Hindlimb muscle (tissue), 1 donor: ENCODE results near the gene RERE. TPM values are rescaled to one million over a fixed set of nuclear protein-coding genes. Genes with fewer than 3 reads are reported as not detected.

Experiments used
- DNase-seq: peaks from one replicate; pipeline ENCODE4 v3.0.0-alpha.2; 2013
- polyA plus RNA-seq: library from polyadenylated mRNA; unstranded; fragments of 120-200 nt; gene quantifications from one replicate; pipeline ENCODE4 v1.2.1, GENCODE V29; 2013; ENCODE audit not compliant: insufficient read length

Gene RERE
- polyA plus RNA-seq, 1 donor = 93.9 TPM

DNA sequence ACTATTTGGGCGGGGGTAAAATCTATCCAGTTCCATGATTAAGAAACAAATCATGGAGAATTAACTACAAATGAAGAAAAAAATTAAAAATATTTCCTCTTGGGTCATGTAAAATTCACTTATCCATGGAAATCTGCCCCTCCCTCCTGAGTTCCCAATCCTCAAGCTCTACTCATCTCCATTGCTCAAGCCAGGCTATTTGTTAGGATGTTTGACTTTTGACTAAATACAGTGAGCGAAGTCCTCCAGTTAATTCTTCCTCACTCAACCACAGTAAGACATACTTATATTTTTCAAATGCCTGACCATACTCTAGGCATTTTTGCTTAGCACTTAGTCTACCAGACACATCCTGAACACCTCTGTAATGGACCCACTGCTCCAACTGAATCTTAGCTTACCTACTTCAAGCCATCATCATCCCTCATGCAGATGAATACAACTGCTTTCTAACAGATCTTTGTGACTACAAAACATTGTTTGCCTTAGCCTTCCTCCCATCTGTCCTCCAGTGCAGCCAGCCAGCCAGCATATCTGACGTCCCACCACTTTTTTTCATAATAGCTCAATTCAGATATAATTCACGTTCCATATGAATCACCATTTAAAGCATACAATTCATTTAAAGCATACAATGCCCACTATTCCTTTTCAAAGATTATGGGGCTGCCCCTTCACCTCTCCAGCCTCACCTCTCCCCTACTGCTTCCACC lies 154.2 kb downstream of the RERE start:
- no peak for DNase-seq

DNA sequence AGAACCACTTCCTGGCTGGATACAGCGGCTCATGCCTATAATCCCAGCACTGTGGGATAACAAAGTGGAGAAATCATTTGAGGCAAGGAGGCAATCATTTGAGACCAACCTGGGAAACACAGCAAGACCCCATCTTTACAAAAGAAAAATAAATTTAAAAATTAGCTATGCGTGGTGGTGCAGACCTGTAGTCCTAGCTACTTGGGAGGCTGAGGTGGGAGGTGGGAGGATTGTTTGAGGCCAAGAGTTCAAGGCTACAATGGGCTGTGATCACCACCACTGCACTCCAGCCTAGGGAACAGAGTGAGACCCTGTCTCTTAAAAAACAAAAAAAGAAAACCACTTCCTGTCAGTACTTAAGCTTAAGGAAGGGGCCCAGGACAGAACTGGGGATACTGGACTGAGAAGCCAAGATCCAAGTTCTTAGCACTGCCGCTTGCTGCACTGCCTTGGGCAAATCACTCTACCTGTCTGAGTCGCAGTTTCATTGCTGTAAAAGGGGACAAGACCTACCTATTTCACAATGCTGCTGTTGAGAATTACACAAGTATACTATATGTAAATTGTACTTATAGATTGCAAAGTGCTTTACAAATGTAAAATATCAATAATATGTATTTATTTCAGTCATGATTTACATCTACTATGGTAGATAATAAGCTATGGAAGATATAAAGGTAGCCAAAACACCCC lies 154.9 kb downstream of the RERE start:
- DNase-seq = no peak

GRCh38 chr1:8661185-8662110 lies 156.0 kb downstream of the RERE start:
- no peak for DNase-seq

- DNase-seq = peak; percentile 66
These were observed 157.0 kb downstream of the RERE start for GRCh38 chr1:8660411-8660828.

DNA sequence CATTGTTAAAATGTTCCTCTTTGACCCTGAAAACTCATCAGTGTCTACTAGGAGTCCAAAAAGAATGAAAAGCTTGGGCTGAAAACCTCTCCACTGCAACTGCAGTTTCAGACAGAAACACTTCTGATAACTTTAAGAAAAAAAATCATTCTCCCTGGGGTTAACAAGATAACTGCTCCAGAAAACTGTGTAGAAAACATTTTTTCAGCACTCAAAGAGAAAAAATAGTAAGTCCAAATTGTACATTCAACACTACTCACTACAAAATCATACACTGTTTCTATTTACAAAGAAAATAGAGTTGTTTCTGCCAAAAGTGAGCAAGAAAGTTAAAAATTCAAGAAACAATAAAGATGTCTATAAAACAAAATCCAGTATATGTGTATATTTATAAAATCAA lies 157.8 kb downstream of the RERE start:
- no peak for DNase-seq

DNA sequence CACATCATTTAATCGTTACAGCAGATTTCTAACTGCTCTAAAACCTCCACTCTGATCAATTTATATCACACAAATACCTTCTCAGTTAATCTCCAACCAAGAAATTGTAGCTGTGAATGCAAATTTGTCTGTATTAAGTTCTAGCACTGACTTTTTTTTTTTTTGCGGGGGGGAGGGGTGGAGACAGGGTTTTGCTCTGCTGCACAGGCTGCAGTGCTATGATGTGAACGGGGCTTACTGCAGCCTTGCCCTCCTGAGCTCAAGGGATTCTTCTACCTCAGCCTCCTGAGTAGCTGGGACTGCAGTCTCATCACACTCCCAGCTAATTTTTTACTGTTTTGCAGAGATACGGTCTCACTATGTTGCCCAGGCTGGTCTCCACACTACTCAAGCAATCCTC lies 163.6 kb downstream of the RERE start:
- DNase-seq = no peak

DNA sequence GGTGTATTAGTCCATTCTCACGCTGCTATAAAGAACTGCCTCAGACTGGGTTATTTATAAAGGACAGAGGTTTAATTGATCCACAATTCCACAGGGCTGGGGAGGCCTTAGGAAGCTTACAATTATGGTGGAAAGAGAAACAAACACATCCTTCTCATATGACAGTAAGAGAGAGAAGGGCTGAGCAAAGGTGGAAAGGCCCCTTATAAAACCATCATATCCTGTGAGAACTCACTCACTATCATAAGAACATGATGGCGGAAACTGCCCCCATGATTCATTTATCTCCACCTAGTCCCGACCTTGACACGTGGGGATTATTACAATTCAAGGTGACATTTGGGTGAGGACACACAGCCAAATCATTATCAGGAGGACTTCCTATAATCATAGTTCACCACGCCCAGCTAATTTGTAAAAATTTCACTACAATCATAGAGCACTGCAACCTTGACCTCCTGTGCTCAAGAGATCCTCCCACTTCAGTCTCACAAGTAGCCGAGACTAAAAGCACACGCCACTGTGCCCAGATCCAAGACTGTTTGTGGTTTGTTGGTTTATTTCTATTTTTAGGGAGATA lies 164.9 kb downstream of the RERE start:
- no peak for DNase-seq

DNA sequence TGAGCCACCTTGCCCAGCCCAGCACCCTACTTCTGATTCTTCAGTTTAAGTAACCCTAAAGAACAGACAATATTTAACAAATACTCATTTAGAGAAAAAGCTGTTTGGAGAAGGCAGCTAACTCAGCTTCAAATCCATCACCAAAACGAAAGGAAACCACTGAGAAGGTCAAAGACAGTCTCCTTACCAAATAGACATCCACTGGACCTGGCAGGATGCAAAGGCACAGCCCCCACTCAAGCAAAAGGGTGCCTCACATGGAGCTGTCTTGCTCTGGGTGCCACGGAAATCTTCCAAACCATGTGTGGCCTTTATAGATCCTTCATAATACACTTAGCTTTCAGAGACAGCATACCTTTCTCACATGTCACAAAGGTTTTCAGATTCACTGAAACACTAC lies 165.5 kb downstream of the RERE start:
- DNase-seq = no peak

DNA sequence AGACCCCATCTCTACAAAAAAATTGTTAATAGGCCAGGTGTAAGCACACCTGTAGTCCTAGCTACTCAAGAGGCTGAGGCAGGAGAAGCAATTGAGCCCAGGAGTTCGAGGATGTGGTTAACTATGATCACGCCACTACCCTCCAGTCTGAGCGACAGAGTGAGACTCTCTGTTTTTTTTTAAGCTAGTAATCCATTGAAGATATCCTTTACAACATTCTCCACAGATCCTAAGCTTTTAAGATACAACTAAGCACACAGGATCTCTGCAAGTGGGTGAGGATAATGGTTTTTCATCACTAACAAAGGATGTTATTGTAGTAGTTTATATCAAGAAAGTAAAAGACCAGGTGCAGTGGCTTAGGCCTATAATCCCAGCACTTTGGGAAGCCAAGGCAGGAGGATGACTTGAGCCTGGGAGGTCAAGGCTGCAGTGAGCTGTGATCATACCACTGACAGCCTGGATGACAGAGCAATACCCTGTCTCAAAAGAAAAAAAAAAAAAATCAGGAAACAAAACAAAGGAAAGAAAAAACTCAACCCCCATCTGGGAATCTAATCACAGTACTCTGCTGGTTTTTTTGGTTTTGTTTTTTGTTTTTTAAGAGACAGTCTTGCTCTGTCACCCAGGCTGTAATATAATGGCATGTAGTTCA lies 166.1 kb downstream of the RERE start:
- no peak for DNase-seq

DNA sequence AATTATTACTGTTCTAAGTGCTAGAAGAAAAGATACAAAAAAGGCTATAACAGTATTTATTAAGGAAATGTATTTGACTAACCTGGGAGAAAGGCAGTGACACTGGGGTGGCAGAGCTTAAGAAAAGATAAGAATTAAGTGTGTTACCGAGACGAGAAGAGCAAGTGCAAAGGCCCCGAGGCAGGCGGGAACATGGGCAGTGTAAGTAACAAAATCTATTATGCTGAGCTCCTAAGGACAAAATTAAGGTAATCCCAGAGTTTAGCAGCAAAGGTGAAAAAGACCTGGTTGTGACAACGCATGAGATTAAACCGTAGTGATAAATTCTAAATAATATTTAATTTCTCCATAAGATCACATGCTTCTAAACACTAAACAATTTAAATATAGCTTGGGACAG lies 167.6 kb downstream of the RERE start:
- DNase-seq = no peak

DNA sequence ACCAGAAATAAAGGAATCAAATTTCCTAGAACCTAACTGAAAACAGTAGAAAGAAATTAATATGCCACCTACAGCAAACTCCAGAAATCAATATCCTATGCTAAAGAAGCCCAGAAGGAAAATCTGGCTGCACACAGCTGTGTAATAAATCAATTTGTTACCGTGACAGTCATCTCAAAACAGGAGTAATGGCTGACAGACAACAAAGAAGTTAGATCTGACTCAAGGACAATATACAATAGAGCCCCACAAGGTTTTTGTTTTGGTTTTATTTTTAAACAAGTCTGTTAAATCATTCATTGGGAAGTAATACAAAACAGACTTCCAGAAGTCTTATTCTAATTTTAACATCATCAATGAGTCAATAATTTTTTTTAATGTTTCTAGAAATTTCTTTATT lies 168.4 kb downstream of the RERE start:
- DNase-seq = no peak

- DNase-seq = no peak
These were observed 170.4 kb downstream of the RERE start for GRCh38 chr1:8646996-8647395.

GRCh38 chr1:8646189-8646588 lies 171.3 kb downstream of the RERE start:
- DNase-seq = no peak

- DNase-seq = no peak
These were observed 173.6 kb downstream of the RERE start for GRCh38 chr1:8643542-8644536.

DNA sequence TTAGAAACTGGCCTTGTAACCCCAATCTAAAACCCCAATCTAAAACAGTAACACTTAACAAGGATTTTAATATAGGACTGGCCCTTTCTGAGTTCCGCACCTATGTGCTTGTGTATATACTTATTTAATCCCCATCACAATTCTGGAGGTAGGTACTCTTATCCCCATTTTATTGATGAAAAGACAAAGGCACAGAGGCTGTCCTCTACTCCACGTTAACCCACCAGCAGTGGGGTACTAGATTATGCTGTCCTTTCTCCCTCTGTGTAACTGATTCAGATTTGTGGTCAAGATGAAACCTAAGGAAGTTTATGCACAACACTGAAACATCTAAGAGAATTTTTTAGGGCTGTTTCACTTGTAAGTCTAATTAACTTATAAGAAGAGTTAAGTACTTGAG lies 175.3 kb downstream of the RERE start:
- no peak for DNase-seq

DNA sequence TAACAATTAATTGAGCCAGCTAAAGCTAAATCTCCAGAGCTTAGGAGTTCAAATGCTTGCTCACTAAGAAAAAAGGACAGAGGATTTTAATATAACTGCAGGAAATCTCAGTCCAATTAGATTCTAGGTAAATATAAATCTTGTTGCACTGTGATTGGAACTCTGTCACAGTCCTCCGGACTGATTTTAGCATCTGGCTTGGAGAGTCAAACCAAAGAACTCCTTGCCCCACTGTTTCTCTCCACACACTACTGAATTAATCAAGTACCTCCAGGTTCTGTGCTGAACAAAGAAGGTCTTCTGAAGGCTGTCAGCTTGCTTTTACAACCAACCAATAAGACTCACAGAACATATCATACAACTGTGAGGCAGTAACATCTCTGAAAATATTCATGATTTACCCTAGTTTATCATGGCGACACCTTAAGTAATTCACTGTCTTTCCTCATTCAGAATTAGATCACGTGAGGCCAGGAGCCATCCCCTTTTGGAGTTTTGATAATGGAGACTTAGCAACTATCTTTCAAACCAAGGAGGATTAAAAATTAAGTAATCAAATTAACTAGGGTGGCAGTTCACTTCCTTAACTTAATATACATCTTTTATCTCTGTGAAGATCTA lies 176.0 kb downstream of the RERE start:
- no peak for DNase-seq

- no peak for DNase-seq
These were observed 176.5 kb downstream of the RERE start for GRCh38 chr1:8640950-8641349.

DNA sequence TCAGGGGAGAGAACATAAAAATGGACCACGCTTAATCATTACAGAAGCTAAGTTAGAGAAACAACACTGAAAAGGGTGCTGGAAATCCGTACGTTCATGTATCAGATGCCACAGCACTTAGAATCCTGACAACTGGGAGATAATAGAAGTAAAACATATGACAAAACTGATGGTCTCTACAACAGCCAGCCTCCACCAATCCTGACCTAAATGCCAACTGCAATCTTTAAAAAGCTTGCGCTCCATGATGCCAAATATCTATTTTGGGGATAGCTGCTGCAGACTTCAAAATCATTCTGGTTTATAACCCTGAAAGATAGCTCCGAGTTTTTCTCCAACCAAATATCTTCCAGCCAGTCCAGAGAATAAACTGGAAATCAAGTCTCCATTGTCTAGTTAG lies 178.3 kb downstream of the RERE start:
- DNase-seq = no peak

DNA sequence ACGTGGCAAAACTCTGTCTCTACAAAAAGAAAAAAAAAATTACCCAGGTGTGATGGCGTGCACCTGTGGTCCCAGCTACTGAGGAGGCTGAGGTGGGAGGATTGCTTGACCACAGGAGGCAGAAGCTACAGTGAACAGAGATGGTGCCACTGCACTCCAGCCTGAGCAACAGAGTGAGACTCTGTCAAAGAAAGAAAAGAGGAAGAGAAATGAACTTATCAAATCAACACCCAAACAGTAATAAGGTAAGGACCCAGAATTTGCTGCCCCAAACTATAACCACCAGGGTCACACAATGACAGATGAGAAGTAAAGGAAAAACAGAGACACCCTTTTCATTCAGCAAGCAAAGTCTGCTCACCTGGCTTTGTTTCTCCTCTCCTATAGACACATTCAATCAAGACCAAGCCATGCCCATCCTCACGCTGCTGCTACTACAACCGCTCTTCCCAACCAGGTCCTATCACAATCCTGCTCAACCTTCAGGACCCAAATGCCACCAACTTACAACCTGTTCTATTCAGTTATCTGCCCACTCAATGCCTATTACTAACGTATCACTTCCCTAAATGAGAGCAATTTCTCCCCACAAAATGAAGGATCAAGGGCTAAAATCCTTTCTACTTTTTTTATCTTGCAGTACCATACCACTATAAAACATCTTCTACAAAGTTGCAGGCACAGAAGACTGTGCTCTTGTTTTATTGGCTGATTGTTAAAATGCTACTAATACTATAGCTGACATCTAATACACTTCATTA lies 183.5 kb downstream of the RERE start:
- DNase-seq = no peak

GRCh38 chr1:8632102-8632501 lies 185.3 kb downstream of the RERE start:
- no peak for DNase-seq
